ENCODE results near the gene INTS1.
"Not testable (repeated sequence)": the region's sequence is repeated elsewhere in the genome, so short reads cannot be mapped to it uniquely, and the experiment has no call there.

INTS1 gene

DNA sequence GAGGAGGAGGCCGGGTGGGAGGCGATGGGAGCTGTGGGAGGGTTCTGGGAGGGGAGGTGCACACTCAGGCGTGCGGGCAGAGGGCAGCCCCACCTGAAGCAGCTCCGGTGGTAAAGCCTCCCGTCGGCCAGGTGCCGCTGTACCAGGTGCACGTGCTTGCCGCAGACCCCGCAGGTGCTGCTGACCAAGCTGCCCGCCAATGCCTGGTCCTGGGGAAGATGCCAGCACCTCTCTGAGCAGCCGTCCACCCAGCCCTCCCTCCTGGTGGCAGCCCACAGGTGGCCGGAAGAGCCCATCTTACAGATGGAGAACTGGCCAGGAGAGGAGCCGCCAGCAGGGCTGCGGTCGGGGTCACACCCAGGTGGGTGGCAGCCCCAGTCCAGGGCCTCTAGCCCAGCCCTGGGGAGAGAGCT is 57.6 kb downstream of the INTS1 start:
- DNase-seq (ENCODE audit: low read depth) = no peak

DNA sequence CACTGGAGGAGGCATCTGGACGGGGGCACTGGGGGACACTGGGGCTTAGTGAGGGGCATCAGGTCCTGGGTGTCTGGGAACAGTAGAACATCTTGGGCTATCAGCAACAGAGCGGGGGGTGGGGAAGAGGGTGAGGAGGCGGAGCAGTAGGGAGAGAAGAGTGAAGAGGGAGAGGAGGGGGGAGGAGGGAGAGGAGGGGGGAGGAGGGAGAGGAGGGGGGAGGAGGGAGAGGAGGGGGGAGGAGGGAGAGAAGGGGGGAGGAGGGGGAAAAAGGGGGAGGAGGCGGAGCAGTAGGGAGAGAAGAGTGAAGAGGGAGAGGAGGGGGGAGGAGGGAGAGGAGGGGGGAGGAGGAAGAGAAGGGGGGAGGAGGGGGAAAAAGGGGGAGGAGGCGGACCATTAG is 58.2 kb downstream of the INTS1 start:
- DNase-seq (ENCODE audit: low read depth) = not testable (repeated sequence)

DNA sequence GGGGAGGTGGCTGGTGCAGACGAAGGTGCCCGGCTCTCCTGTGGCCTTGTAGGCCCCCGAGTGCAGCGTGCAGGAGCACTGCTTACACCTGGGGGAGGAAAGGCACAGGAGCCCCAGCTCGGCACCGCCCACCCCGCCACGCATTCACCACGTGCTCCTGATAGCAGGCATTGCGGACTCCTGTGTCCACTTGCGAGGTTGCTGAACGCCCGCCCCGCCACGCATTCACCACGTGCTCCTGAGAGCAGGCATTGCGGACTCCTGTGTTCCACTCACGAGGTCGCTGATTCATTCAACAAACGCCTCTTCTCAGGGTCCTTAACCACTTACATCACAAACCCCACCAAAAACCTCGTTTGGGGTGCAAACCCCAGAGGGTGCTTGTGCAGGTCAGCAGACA is 58.8 kb downstream of the INTS1 start:
- DNase-seq (ENCODE audit: low read depth) = no peak

DNA sequence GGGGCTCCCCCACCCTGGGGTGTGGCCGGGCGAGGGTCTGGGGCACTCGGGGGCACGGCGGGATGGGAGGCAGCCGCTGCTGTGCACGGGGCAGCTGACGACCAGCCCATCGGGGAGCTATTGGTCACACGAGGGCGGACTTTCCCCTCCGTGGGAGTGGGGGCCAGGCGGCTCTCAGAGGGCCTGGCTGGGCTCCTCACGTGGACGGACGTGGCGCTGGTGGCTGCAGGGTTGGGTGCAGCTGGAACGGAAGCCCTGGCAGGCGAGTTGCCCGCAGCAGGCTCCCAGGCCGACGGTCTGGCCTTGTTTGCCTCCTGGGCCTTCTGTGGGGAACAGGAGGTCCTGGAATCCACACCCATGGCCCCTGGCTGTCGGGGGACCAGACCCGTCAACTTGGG is 59.3 kb downstream of the INTS1 start:
- DNase-seq (ENCODE audit: low read depth) = no peak

DNA sequence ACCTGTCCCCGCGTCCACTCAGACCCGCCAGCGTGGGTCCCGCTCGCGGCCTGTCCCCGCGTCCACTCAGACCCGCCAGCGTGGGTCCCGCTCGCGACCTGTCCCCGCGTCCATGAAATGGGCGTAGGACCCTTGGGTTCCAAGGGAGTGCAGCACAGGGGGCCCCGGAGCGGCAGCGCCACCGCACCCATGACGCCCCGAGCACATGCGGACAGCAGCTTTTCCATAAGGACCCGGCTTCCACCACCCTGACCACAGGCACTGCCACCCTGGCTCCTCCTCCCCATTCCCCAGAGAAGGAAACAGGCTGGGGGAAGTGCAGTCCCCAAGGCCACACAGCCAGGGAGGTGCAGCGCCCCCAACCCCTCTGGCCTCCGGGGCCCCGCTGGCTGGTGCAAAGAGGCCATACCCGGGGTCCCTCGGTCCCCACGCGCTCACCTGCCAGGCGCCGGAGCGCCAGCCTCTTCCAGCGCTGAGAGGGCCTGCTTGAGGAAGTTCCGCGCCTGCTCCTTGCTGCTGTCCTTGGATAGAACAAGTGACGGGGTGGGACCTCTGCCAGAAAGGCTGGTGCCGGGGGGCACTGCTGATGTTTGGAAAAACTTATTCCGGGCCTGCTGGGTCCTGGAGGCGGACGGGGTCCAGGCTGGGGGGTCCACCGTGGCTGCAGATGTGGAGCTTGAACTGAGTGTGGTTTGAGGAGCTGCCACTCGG is 59.8 kb downstream of the INTS1 start:
- DNase-seq (ENCODE audit: low read depth) = no peak

DNA sequence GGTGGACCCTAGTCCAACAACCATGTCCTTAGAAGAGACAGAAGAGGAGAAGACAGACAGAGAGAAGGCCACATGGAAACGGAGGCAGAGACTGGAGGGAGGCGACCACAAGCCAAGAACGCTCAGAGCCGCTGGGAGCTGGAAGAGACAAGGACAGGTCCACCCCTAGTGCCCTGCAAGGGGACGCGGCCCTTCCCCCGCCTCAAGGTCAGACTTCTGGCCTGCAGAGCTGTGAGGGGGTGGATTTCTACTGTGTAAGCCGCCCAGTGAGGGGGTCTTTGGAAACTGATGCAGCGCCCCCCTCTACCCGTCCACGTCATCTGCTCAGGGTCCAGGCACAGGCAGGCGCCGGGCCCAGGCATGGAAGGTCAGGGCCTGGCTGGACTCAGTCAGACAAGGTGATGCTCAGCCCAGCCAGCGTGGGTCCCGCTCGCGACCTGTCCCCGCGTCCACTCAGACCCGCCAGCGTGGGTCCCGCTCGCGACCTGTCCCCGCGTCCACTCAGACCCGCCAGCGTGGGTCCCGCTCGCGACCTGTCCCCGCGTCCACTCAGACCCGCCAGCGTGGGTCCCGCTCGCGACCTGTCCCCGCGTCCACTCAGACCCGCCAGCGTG is 60.5 kb downstream of the INTS1 start:
- not testable (repeated sequence) for DNase-seq (ENCODE audit: low read depth)

DNA sequence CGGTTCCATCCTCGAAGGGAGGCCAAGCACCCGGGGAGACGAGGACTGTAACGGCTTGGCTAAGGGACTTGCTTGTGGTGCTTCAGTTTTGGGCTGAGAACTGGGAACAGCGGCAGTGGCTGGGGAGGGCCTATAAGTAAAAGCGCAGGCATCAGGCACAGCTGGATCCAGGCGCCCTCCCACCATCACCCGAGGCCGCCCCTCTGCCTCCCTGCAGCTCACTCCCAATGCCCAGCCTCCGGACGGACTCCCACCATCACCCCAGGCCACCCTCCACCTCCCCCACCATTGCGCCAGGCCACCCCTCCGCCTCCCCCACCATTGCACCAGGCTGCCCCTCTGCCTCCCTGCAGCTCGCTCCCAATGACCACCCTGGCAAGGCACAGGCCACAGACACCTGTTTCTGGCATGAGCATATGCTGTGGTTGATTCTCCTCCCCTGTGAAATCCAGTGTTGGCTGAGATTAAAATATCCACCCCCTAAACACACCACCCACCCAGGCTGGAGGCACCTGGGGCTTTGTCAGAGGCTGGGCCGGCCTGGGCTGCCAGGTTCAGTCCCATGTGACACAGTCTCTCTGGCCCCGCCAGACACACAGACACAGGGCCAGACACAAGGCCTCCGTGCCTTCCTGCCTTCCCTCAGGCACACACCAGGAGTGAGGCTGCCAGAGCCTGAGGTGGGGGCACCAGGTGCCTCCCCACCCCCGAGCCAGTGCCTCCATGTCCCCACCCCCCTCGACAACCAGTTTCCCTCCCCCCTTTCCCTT is 61.6 kb downstream of the INTS1 start:
- no peak for DNase-seq (ENCODE audit: low read depth)

DNA sequence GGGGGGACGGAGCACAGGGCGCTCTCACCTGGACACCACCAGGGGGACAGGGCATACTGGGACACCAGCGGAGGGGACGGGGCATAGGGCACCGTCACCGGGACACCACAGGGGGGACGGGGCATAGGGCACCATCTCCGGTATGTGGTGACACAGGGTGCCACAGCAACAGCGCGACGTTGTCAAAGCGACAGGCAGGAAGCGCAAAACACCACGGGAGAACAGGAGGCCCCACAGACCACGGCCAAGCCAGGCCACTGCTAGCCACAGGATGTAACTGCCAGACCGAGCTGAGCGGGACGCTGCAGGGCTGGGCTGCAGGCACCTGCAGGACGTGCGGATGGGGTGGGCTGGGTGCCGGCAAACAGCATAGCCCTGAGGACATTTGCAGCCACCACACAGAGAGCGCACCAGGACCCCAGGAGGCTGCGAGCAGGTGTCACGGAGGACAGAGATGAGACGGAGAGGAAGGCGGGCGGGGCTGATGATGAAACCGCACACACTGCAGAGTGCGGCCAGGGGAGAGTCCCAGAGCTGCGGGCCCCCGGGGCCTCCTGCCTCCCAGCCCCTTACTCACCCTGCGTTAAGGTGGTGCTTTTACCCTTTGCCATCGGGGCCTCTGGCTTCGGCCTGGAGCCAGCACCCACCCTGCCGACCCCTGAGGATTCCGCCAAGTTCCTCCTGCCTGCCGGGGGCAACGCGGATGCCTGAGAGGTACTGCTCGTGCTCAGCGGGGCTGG is 62.4 kb downstream of the INTS1 start:
- DNase-seq (ENCODE audit: low read depth) = no peak

DNA sequence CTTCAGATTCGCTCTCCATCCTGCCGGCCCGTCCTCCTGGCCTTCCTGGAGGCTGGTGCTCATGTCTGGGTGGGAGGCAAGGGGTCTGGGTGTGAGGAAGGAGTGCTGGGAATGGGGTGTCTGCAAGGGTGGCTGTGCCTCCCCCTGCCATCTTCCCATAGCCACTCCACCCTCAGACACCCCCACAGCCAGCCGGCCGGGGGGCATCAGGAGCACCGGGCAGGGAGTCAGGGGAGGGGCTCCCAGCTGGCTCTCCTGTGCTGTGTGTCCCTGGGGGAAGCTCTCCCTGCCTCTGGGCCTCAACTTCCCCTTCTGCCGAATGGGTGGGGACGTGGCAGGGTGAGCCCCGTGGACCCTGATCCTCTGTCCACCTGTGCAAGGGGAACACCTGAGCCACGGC is 63.6 kb downstream of the INTS1 start:
- no peak for DNase-seq (ENCODE audit: low read depth)

DNA sequence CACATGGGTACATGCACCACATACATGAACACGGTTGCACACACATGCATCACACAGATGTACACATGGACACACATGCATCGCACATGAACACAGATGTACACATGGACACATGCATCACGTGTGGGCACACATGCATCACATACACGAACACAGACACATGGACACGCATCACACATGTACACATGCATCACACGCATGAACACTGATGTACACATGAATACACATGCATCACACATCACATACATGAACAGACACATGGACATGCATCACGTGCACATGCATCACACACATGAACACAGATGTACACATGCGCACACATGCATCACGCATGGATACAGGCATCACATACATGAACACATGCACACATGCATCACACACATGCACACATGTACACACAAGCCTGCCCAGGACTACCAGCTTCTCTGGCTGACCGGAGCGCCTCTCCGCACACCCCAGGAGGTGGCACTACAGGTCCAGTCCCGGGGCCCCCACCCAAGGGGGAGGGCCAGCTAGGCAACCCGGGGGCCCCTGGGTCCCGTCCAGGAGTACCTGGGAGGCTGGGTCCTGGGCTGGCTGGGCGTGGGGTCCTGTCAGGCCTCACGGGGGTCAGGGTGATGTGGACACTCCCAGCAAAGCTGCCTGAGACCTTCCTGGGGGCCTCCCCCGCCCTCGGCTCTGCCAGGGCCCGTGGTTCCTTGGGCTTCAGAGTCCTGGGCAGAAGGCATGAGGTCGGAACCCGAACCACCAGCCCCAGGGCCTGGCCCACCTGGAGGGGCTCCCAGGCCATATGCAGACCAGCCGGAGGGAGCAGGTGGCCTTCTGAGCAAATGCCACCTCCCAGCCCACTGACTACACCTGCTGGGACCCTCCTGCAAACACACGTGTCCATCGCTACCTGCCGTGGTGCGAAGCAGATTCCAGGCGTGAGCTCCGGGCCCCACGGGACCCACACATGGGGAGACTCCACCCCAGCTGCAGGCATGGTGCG is 64.5 kb downstream of the INTS1 start:
- no peak for DNase-seq (ENCODE audit: low read depth)

DNA sequence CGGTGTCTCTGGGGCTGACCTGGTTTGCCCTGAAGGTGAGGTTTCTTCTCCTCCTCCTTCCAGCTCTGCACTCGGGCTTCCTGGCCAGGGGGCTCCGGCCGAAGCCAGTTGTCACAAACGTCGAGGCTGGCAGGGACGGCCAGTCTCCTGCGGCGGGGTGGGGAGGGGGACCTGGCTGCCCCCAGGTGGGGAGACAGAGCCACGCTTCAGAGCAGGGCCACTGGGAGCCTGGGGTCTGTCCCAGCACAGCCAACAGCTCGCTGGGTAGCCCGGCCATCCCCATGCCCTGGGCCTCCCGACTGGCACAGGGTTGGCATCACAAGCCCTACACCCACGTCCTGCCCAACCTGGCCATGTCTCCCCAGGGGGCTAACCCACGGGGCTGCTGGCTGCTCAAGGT is 65.4 kb downstream of the INTS1 start:
- no peak for DNase-seq (ENCODE audit: low read depth)

DNA sequence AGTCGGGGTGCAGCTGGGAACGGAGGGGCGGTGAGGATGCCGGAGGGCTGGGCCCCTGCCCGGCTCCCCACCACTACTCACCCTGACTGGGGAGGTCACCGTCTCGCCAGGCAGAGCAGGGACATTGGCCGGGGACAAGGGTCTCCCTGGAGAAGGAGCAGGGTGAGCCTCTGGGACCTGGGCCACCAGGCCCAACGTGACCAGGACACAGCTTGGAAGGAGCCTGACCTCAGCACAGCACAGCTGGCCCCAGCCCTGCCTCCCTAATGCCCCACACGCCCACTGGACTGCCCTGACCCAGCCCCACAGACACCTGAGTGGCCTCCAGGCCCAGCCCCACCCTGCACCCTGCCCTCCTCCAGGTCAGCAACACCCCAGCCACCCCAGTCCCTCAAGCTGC is 66.0 kb downstream of the INTS1 start:
- no peak for DNase-seq (ENCODE audit: low read depth)

DNA sequence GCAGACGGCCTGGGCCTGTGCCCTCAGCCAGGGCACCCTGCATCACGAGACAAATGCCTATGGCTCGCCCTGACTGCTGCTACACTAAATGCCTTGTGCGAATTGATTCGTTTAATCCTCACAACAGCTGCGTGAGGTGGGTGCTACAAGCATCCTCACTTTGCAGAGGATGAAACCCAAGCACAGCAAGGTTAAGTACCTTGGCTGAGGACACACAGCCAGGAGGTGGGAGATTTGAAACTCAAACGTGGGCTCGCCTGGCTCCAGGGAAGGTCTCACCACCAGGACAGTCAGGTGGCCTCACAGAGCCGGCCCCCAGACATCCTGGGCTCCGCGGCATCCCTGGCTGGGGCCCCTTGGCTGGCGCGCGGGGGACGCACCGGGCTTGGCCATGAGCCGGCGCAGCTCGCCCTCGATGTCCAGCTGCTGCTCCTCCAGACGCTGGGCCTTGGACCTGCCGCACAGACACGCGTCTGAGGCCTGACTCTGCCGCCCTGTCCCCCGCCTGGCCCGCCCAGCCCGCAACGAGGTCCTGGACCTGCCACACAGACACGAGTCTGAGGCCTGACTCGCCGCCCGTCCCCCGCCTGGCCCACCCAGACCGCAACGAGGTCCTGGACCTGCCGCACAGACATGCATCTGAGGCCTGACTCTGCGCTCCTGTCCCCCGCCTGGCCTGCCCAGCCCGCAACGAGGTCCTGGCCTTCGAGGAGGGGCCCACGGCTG is 66.9 kb downstream of the INTS1 start:
- no peak for DNase-seq (ENCODE audit: low read depth)

DNA sequence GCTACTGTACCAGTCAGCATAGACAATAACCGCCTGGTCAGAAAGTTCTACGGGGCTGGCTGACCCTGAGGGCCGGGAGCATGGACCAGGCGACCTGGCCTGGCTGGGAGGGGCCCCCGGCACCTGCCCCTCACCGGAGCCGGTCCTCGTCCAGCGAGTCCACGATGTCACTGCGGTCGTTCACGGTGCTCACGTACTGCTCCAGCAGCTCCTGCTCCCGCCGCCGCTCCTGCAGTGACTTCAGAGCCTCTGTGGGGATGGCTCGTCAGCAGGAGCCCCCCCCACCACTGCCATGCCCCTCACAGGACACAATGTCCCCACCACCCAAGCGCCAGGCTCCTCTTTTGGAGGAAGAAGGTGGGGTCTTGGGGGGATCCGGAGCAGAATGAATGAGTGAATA is 67.6 kb downstream of the INTS1 start:
- DNase-seq (ENCODE audit: low read depth) = no peak

DNA sequence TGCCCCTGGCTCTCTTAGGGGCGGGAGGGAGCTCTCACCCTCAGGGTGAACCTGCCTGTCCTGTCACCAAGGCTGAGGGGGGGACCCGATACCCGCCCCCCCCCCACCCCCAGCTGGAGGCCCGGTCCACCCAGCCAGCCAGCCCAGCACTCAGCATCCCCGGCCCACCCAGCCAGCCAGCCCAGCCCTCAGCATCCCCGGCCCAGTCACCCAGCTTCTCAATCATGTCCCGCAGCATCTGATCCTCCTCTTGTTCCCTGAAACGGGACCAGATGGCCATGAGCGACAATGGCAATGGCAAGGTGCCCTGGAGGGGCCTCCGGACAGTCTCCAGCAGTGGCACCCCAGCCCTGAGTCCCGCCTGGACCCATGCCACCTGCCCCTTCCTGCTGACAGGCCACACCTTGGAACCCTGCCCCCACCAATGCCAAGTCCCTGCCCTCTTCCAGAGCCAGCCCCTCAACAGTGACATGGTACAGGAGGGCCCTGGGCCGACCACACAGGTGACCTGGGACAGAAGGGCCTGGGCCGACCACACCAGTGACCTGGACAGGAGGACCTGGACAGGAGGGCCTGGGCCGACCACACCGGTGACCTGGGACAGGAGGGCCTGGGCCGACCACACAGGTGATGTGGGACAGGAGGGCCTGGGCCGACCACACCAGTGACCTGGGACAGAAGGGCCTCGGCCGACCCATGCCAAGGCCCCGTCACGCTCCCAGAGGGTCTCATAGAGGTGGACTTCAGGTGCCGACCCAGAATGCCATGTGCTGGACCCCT is 69.1 kb downstream of the INTS1 start:
- no peak for DNase-seq (ENCODE audit: low read depth)

DNA sequence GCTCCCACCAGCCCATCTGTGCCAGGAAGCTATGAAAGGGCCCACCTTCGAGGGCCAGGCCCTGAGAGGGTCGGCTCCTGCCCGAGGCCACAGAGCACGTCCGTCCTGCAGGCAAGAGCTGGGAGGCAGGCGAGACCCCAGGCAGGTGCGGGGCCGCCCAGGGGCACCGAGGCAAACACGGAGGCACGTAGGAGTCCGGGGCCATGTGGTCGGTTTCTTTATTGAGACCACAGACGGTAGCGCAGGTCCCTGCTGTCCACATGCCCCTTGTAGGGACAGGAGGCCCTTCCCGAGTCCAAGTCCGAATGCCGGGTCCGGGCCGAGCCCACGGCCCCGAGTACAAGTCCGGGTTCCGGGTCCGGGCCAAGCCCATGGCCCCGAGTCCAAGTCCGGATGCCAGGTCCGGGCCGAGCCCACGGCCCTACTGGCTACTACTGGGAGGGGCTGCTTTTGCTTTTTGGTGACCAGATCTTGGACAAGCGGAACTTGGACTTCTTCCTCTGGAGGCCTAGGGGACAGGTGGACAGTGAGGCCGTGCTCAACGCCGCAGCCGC is 69.9 kb downstream of the INTS1 start:
- no peak for DNase-seq (ENCODE audit: low read depth)

DNA sequence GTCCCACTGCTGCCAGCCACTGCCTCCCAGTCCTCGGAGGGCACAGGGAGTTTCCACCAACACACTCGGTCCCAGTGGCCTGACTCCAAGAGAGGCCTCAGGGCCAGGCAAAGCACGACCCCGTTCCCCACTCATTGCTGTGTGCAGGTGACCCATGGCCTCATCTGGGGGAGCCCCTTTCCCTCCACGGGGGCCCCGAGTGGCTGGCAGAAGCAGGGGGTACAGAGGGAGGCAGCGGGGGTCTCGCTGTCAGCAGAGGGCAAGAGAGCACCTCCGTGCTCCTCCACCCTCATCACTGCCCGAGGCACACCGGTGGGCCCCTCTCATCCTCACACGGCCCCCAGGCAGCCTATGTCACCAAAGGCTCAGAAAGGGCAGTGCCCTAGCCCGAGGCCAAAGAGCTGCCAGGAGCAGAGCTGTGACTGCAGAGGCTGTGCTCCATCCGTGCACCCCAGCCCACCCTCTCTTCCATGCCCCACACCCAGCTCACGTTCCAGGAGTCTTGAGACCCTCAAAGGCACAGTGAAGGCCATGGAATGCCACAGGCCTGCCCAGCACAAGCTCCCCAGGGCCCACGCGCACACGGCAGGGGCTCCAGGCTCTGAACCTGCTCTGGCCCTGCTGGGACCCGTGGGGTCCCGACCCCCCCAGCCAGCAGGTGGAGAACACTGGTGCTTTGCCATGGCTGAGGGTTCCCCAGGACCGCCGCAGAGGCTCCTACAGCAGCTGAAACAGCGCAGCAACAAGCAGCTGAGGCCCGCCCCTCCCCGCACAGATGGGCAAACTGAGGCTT is 70.9 kb downstream of the INTS1 start:
- no peak for DNase-seq (ENCODE audit: low read depth)

DNA sequence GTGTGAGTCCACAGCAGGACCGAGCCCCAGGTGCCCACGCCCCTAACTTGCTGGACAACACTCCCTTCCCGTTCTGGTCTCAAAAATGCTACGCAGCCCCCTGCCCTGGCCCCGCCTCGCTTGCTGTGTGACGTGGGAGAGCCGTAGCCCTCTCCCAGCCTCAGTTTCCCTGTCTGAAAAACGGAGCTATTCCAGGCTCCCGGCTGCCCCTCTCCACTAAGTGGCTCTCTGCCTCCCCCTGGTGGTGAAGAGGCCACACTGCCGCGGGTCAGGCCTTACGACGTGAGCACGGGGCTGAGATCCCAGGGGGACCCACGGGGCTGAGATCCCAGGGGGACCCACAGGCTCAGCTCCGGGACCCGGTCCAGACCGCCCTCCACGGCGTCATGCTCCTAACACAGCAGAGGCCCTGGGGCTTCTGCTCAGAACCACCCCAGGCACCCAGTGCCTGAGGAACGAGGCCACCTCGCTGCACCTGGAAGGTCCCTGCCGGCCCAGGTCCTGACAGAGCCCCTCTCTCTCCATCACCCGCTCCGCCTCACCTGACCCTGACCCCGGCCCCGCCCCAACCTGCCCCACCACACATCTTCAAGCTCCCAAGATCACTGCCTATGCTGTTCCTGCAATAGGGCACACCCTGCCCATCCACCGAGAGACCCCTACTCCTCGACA is 71.6 kb downstream of the INTS1 start:
- peak; percentile 65 for DNase-seq (ENCODE audit: low read depth)

Measured in activated T-cell treated with anti-CD3 and anti-CD28 coated beads for 48 hours (primary cell).